Erythroblast (primary cell): ENCODE data around the gene STMP1.

ENCODE experiments used
- GATA1 ChIP-seq: IDR thresholded peaks from 2 replicates; pipeline ENCODE4 v1.6.1; 2011; ENCODE audit warnings: low read depth, mild to moderate bottlenecking, control low read depth, low read length, moderate library complexity
- POLR2A ChIP-seq: IDR thresholded peaks from 2 replicates; pipeline ENCODE4 v1.6.1; 2011; ENCODE audit warnings: mild to moderate bottlenecking, low read length

- no peak for TF ChIP-seq POLR2A
- TF ChIP-seq GATA1 = no peak
Measured at GRCh38 chr7:135662123-135662372, 266 bp upstream of the STMP1 start.
